Neural cell (in vitro differentiated cells): ENCODE data around the gene TNKS2. TPM values are rescaled to one million over a fixed set of nuclear protein-coding genes. Genes with fewer than 3 reads are reported as not detected.

Source experiments
- H2AFZ ChIP-seq: fragments of 200-600, 300-800 bp; sonication (generic), shearing (Covaris generic); 2 replicates; pipeline ENCODE4 v1.6.0; 2014; ENCODE audit warnings: low read depth, mild to moderate bottlenecking, antibody characterized with exemption, low read length, moderate library complexity
- H3F3A ChIP-seq: fragments of 200-600 bp; shearing (Covaris generic); 2 replicates; pipeline ENCODE4 v1.6.1; 2016; ENCODE audit warnings: mild to moderate bottlenecking, moderate library complexity, mixed read lengths, antibody characterized with exemption, low read length; ENCODE audit not compliant: insufficient read depth, poor library complexity, severe bottlenecking
- H3K27ac ChIP-seq: fragments of 200-600, 300-800 bp; sonication (generic), shearing (Covaris generic); 2 replicates; pipeline ENCODE4 v1.5.1; 2014; ENCODE audit warnings: mild to moderate bottlenecking, low read length, moderate library complexity
- H3K27me3 ChIP-seq: fragments of 300-800, 200-600 bp; sonication (generic), shearing (Covaris generic); 2 replicates; pipeline ENCODE4 v1.6.0; 2014; ENCODE audit warnings: mild to moderate bottlenecking, low read depth, low read length, moderate library complexity; ENCODE audit not compliant: insufficient read depth
- H3K36me3 ChIP-seq: fragments of 300-800, 200-600 bp; sonication (generic), shearing (Covaris generic); 2 replicates; pipeline ENCODE4 v1.5.1; 2014; ENCODE audit warnings: mild to moderate bottlenecking, antibody characterized with exemption, low read length, moderate library complexity; ENCODE audit not compliant: insufficient read depth
- H3K4me2 ChIP-seq: fragments of 300-800, 200-600 bp; sonication (generic), shearing (Covaris generic); 2 replicates; pipeline ENCODE4 v1.6.0; 2014; ENCODE audit warnings: mild to moderate bottlenecking, low read length
- H3K4me3 ChIP-seq: fragments of 300-800, 200-600 bp; sonication (generic), shearing (Covaris generic); 2 replicates; pipeline ENCODE4 v1.5.1; 2014; ENCODE audit warnings: mild to moderate bottlenecking, low read length, moderate library complexity
- H3K79me2 ChIP-seq: fragments of 200-600 bp; shearing (Covaris generic); replicated peaks from 2 replicates; pipeline ENCODE4 v1.6.0; 2014; ENCODE audit warnings: mild to moderate bottlenecking, low read length, moderate library complexity; ENCODE audit not compliant: insufficient read depth
- H3K9ac ChIP-seq: fragments of 300-800, 200-600 bp; sonication (generic), shearing (Covaris generic); 2 replicates; pipeline ENCODE4 v1.6.1; 2016; ENCODE audit warnings: mild to moderate bottlenecking, low read length, mixed read lengths
- H3K9me2 ChIP-seq: fragments of 200-600 bp; shearing (Covaris generic); 2 replicates; pipeline ENCODE4 v1.6.1; 2016; ENCODE audit warnings: mild to moderate bottlenecking, low read length, mixed read lengths; ENCODE audit not compliant: insufficient read depth
- H3K9me3 ChIP-seq: fragments of 200-600, 300-800 bp; sonication (generic), shearing (Covaris generic); 2 replicates; pipeline ENCODE4 v1.6.1; 2016; ENCODE audit warnings: mild to moderate bottlenecking, mixed run types, low read length, moderate library complexity, mixed read lengths
- H4K20me1 ChIP-seq: fragments of 200-600 bp; shearing (Covaris generic); 2 replicates; pipeline ENCODE4 v1.6.1; 2016; ENCODE audit warnings: mild to moderate bottlenecking, mixed run types; ENCODE audit not compliant: insufficient read depth
- EP300 ChIP-seq: fragments of 450-650 bp; conservative IDR thresholded peaks from 2 replicates; pipeline ENCODE4 v1.6.1; 2014; ENCODE audit warnings: antibody characterized with exemption, mild to moderate bottlenecking, moderate library complexity; ENCODE audit not compliant: poor library complexity, severe bottlenecking
- EZH2 ChIP-seq: fragments of 200-600, 300-800 bp; shearing (Covaris generic), sonication (generic); IDR thresholded peaks from 2 replicates; pipeline ENCODE4 v1.6.1; 2014; ENCODE audit warnings: antibody characterized with exemption, low read length, borderline replicate concordance, mild to moderate bottlenecking; ENCODE audit not compliant: insufficient read depth, poor library complexity, severe bottlenecking
- MXI1 ChIP-seq: fragments of 450-650 bp; conservative IDR thresholded peaks from 2 replicates; pipeline ENCODE4 v1.6.1; 2014; ENCODE audit warnings: antibody characterized with exemption, mild to moderate bottlenecking; ENCODE audit not compliant: poor library complexity, severe bottlenecking
- POLR2AphosphoS5 ChIP-seq: IDR thresholded peaks from 2 replicates; pipeline ENCODE4 v1.6.1; 2012
- RAD21 ChIP-seq: fragments of 450-650 bp; conservative IDR thresholded peaks from 2 replicates; pipeline ENCODE4 v1.6.1; 2014; ENCODE audit warnings: antibody characterized with exemption, mild to moderate bottlenecking, moderate library complexity
- SMC3 ChIP-seq: fragments of 450-650 bp; conservative IDR thresholded peaks from 2 replicates; pipeline ENCODE4 v1.6.1; 2014; ENCODE audit warnings: antibody characterized with exemption, mild to moderate bottlenecking, moderate library complexity; ENCODE audit not compliant: poor library complexity
- TAF1 ChIP-seq: IDR thresholded peaks from 2 replicates; pipeline ENCODE4 v1.6.1; 2012; ENCODE audit warnings: low read depth
- polyA plus RNA-seq: library from polyadenylated mRNA; depleted of rRNA; stranded (reverse); fragments of >200 nt; gene quantifications from 2 replicates; pipeline ENCODE4 v1.2.3, GENCODE V29; 2014
- TF ChIP-seq, protein P1 (sequence below): fragments of 450-650 bp; IDR thresholded peaks from 2 replicates; pipeline ENCODE4 v1.5.1; 2014; ENCODE audit warnings: antibody characterized with exemption, mild to moderate bottlenecking, moderate library complexity; ENCODE audit not compliant: poor library complexity, severe bottlenecking
- TF ChIP-seq, protein P2 (sequence below): IDR thresholded peaks from 2 replicates; pipeline ENCODE4 v1.6.1; 2012; ENCODE audit warnings: borderline replicate concordance

Gene TNKS2
- polyA plus RNA-seq, 1 donor from 2014 or later: 28.0 TPM

DNA sequence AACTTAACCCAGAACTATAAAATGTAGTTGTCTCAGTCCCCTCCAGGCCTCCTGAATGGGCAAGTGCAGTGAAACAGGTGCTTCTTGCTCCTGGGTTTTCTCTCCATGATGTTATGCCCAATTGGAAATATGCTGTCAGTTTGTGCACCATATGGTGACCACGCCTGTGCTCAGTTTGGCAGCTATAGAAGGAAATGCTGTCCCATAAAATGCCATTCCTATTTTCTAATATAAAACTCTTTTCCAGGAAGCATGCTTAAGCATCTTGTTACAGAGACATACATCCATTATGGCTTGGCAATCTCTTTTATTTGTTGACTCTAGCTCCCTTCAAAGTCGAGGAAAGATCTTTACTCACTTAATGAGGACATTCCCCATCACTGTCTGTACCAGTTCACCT lies 65.9 kb downstream of the TNKS2 start:
- no peaks in the 10 kb centered on the region for H3K9me3 ChIP-seq
- no peaks in the 10 kb centered on the region for H3K27me3 ChIP-seq
- H3K9ac ChIP-seq: no peak overlapping the region
- H3K4me3 ChIP-seq: no peak overlapping the region
- H3K9me2 ChIP-seq: no peaks in the 10 kb centered on the region
- peaks cover 15% of the 10 kb centered on the region for H3K36me3 ChIP-seq
- H3K79me2 ChIP-seq: no peaks in the 10 kb centered on the region
- no peak overlapping the region for H3K4me2 ChIP-seq
- H3K27ac ChIP-seq: no peak overlapping the region
- no peak overlapping the region for H2AFZ ChIP-seq
- no peaks in the 10 kb centered on the region for H3F3A ChIP-seq
- TF ChIP-seq, protein P1, sequence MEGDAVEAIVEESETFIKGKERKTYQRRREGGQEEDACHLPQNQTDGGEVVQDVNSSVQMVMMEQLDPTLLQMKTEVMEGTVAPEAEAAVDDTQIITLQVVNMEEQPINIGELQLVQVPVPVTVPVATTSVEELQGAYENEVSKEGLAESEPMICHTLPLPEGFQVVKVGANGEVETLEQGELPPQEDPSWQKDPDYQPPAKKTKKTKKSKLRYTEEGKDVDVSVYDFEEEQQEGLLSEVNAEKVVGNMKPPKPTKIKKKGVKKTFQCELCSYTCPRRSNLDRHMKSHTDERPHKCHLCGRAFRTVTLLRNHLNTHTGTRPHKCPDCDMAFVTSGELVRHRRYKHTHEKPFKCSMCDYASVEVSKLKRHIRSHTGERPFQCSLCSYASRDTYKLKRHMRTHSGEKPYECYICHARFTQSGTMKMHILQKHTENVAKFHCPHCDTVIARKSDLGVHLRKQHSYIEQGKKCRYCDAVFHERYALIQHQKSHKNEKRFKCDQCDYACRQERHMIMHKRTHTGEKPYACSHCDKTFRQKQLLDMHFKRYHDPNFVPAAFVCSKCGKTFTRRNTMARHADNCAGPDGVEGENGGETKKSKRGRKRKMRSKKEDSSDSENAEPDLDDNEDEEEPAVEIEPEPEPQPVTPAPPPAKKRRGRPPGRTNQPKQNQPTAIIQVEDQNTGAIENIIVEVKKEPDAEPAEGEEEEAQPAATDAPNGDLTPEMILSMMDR: no peak
- TF ChIP-seq MXI1 (no peak), SMC3 (no peak)
- TF ChIP-seq, protein P2, sequence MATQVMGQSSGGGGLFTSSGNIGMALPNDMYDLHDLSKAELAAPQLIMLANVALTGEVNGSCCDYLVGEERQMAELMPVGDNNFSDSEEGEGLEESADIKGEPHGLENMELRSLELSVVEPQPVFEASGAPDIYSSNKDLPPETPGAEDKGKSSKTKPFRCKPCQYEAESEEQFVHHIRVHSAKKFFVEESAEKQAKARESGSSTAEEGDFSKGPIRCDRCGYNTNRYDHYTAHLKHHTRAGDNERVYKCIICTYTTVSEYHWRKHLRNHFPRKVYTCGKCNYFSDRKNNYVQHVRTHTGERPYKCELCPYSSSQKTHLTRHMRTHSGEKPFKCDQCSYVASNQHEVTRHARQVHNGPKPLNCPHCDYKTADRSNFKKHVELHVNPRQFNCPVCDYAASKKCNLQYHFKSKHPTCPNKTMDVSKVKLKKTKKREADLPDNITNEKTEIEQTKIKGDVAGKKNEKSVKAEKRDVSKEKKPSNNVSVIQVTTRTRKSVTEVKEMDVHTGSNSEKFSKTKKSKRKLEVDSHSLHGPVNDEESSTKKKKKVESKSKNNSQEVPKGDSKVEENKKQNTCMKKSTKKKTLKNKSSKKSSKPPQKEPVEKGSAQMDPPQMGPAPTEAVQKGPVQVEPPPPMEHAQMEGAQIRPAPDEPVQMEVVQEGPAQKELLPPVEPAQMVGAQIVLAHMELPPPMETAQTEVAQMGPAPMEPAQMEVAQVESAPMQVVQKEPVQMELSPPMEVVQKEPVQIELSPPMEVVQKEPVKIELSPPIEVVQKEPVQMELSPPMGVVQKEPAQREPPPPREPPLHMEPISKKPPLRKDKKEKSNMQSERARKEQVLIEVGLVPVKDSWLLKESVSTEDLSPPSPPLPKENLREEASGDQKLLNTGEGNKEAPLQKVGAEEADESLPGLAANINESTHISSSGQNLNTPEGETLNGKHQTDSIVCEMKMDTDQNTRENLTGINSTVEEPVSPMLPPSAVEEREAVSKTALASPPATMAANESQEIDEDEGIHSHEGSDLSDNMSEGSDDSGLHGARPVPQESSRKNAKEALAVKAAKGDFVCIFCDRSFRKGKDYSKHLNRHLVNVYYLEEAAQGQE: no peak
- H4K20me1 ChIP-seq: no peaks in the 10 kb centered on the region

DNA sequence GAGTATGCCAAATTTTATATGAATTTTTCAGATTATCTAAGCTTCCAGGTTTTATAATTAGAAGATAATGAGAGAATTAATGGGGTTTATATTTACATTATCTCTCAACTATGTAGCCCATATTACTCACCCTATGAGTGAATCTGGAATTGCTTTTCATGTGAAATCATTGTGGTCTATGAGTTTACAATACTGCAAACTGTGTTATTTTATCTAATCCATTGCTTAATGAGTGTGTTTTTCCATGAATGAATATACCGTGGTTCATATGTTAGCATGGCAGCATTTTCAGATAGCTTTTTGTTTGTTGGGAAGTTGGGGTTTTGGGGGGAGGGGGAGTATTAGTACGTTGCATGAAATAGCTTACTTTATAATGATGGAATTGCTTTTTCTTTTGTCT lies 66.5 kb downstream of the TNKS2 start:
- no peak overlapping the region for H3K27ac ChIP-seq
- H3K79me2 ChIP-seq: no peaks in the 10 kb centered on the region
- TF ChIP-seq EP300 (no peak), MXI1 (no peak), RAD21 (no peak), POLR2AphosphoS5 (no peak), EZH2 (no peak), TAF1 (no peak)
- TF ChIP-seq, protein P1: no peak
- TF ChIP-seq, protein P2: no peak
- no peaks in the 10 kb centered on the region for H3K27me3 ChIP-seq
- H3K9me3 ChIP-seq: no peaks in the 10 kb centered on the region
- no peak overlapping the region for H3K4me2 ChIP-seq
- no peak overlapping the region for H2AFZ ChIP-seq
- no peak overlapping the region for H3K9ac ChIP-seq
- H3K4me3 ChIP-seq: no peak overlapping the region
- no peaks in the 10 kb centered on the region for H4K20me1 ChIP-seq
- H3K9me2 ChIP-seq: no peaks in the 10 kb centered on the region
- H3K36me3 ChIP-seq: peaks cover 15% of the 10 kb centered on the region
- H3F3A ChIP-seq: no peaks in the 10 kb centered on the region
